Activated CD4-positive, alpha-beta T cell treated with anti-CD3 and anti-CD28 coated beads, Interleukin-2, amount 50 U/mL, for 16 hours (primary cell): ENCODE data around the gene CEP112.

Experiments
- DNase-seq: peaks from one replicate; pipeline ENCODE4 v3.0.0-alpha.2; 2020

The CEP112 gene

GRCh38 chr17:65668211-65668610, 523.7 kb downstream of the CEP112 start:
- DNase-seq: no peak

GRCh38 chr17:65667656-65668055, 524.3 kb downstream of the CEP112 start:
- DNase-seq: no peak

GRCh38 chr17:65666876-65667321, 525.0 kb downstream of the CEP112 start:
- no peak for DNase-seq

- DNase-seq: no peak
Observed at GRCh38 chr17:65665966-65666365, 526.0 kb downstream of the CEP112 start.

GRCh38 chr17:65664696-65665095, 527.2 kb downstream of the CEP112 start:
- DNase-seq: no peak

GRCh38 chr17:65664266-65664665, 527.7 kb downstream of the CEP112 start:
- no peak for DNase-seq

GRCh38 chr17:65662196-65662595, 529.7 kb downstream of the CEP112 start:
- DNase-seq: no peak

GRCh38 chr17:65660947-65661346, 531.0 kb downstream of the CEP112 start:
- DNase-seq: peak; percentile 8

GRCh38 chr17:65660078-65660477, 531.9 kb downstream of the CEP112 start:
- DNase-seq: no peak

GRCh38 chr17:65659512-65659911, 532.4 kb downstream of the CEP112 start:
- DNase-seq: no peak

- no peak for DNase-seq
Observed at GRCh38 chr17:65657251-65657828, 534.6 kb downstream of the CEP112 start.

- peak; percentile 89 for DNase-seq
Observed at GRCh38 chr17:65656390-65657250, 535.3 kb downstream of the CEP112 start.

- no peak for DNase-seq
Observed at GRCh38 chr17:65655706-65656105, 536.2 kb downstream of the CEP112 start.

GRCh38 chr17:65644545-65644944, 547.4 kb downstream of the CEP112 start:
- DNase-seq: no peak

GRCh38 chr17:65638221-65638975, 553.5 kb downstream of the CEP112 start:
- DNase-seq: no peak

- DNase-seq: no peak
Observed at GRCh38 chr17:65637786-65638185, 554.1 kb downstream of the CEP112 start.

- DNase-seq: no peak
Observed at GRCh38 chr17:65634533-65634932, 557.4 kb downstream of the CEP112 start.

GRCh38 chr17:65633988-65634387, 557.9 kb downstream of the CEP112 start:
- no peak for DNase-seq

GRCh38 chr17:65633146-65633881, 558.6 kb downstream of the CEP112 start:
- DNase-seq: no peak

- no peak for DNase-seq
Observed at GRCh38 chr17:65630502-65630901, 561.4 kb downstream of the CEP112 start.

GRCh38 chr17:65629234-65629690, 562.7 kb downstream of the CEP112 start:
- DNase-seq: no peak

GRCh38 chr17:65628644-65629036, 563.3 kb downstream of the CEP112 start:
- DNase-seq: no peak
